Activated naive CD8-positive, alpha-beta T cell treated with anti-CD3 and anti-CD28 coated beads, Interleukin-2, amount 10 ng/mL, durations not matched to agents 7 days and 5 days (primary cell): ENCODE data around the gene LRCH3. TPM values are rescaled to one million over a fixed set of nuclear protein-coding genes. Genes with fewer than 3 reads are reported as not detected.
A peak's percentile ranks its signal among the peaks of the same experiment; 100 is the strongest.
"Not testable (repeated sequence)": the region's sequence is repeated elsewhere in the genome, so short reads cannot be mapped to it uniquely, and the experiment has no call there.

Experiments
- ATAC-seq: fragments of 150-1000 bp; cut with Tn5 transposase; one replicate; pipeline ENCODE4 v1.10.0; 2021; ENCODE audit warnings: low read depth, moderate library complexity
- POLR2A ChIA-PET: fragments of 350-600 bp; sonication (Branson Sonifier 250); formaldehyde crosslinking; loops from one replicate; lab custom pipeline; 2021; ENCODE audit warnings: antibody characterized with exemption; lab: Charles Lee
- DNase-seq: peaks from one replicate; pipeline ENCODE4 v3.0.0; 2021
- H3K27ac Mint-ChIP-seq: one replicate; pipeline ENCODE4 v1.8.0; 2022; ENCODE audit warnings: mild to moderate bottlenecking, mixed read lengths
- H3K27me3 Mint-ChIP-seq: one replicate; pipeline ENCODE4 v1.8.0; 2022; ENCODE audit warnings: mild to moderate bottlenecking, moderate library complexity, mixed read lengths
- H3K36me3 Mint-ChIP-seq: one replicate; pipeline ENCODE4 v1.8.0; 2021; ENCODE audit warnings: mild to moderate bottlenecking, mixed read lengths
- H3K4me1 Mint-ChIP-seq: one replicate; pipeline ENCODE4 v1.8.0; 2021; ENCODE audit warnings: mixed read lengths
- H3K4me3 Mint-ChIP-seq: one replicate; pipeline ENCODE4 v1.8.0; 2022; ENCODE audit warnings: mild to moderate bottlenecking, moderate library complexity, mixed read lengths
- H3K9me3 Mint-ChIP-seq: one replicate; pipeline ENCODE4 v1.8.0; 2021; ENCODE audit warnings: mixed read lengths
- total RNA-seq, 2 experiments: library from RNA; stranded (reverse); gene quantifications; one replicate each; pipeline ENCODE4 v1.2.3, GENCODE V29; 2021

Gene LRCH3
- total RNA-seq, 2 experiments from 2014 or later: 67.1 to 83.4 TPM

DNA sequence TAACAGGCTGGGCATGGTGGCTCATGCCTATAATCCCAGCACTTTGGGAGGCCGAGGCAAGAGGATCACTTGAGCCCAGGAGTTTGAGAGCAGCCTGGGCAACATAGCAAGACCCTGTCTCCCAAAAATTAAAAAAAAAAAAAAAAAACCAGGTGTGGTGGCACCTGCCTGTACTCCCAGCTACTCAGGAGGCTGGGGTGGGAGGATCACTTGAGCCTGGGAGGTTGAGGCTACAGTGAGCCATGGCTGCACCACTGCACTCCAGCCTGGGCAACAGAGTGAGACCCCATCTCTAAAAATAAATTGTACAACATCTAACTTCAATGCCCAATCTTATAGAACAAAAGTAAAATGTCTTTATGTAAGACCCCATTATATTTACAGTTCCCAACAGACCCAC, 95.0 kb downstream of the LRCH3 start:
- H3K4me1 Mint-ChIP-seq, DNase-seq, POLR2A ChIA-PET, H3K27ac Mint-ChIP-seq, ATAC-seq, H3K9me3 Mint-ChIP-seq, H3K4me3 Mint-ChIP-seq, H3K27me3 Mint-ChIP-seq: not testable (repeated sequence)
- peaks cover 20% of the 10 kb centered on the region for H3K36me3 Mint-ChIP-seq

DNA sequence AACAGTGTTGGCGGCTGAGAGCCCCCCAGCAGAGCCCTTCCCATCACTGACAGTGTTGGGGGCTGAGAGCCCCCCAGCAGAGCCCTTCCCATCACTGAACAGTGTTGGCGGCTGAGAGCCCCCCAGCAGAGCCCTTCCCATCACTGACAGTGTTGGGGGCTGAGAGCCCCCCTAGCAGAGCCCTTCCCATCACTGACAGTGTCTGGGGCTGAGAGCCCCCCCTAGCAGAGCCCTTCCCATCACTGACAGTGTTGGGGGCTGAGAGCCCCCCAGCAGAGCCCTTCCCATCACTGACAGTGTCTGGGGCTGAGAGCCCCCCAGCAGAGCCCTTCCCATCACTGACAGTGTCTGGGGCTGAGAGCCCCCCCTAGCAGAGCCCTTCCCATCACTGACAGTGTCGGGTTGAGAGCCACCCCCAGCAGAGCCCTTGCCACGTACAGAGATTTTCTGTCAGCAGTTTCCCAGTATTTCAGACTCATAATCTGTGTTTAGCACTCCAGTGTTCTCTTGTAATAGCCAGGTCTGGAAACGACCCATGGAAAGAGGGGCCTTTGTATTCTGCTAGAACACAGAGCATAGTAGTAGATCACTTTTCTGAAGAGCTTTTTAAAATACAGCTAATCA, 96.5 kb downstream of the LRCH3 start:
- H3K36me3 Mint-ChIP-seq: peaks cover 15% of the 10 kb centered on the region
- H3K4me3 Mint-ChIP-seq, DNase-seq, ATAC-seq, H3K4me1 Mint-ChIP-seq, H3K27me3 Mint-ChIP-seq, H3K9me3 Mint-ChIP-seq, POLR2A ChIA-PET, H3K27ac Mint-ChIP-seq: not testable (repeated sequence)

GRCh38 chr3:197888511-197888910, 97.5 kb downstream of the LRCH3 start:
- Mint-ChIP-seq H3K4me1 (no peaks in the 10 kb centered on the region), H3K4me3 (no peak overlapping the region), H3K27ac (no peak overlapping the region), H3K27me3 (no peaks in the 10 kb centered on the region), H3K9me3 (no peaks in the 10 kb centered on the region), H3K36me3 (peaks cover 11% of the 10 kb centered on the region)
- ATAC-seq (no peak), DNase-seq (no peak)
- POLR2A ChIA-PET: no interaction called here

DNA sequence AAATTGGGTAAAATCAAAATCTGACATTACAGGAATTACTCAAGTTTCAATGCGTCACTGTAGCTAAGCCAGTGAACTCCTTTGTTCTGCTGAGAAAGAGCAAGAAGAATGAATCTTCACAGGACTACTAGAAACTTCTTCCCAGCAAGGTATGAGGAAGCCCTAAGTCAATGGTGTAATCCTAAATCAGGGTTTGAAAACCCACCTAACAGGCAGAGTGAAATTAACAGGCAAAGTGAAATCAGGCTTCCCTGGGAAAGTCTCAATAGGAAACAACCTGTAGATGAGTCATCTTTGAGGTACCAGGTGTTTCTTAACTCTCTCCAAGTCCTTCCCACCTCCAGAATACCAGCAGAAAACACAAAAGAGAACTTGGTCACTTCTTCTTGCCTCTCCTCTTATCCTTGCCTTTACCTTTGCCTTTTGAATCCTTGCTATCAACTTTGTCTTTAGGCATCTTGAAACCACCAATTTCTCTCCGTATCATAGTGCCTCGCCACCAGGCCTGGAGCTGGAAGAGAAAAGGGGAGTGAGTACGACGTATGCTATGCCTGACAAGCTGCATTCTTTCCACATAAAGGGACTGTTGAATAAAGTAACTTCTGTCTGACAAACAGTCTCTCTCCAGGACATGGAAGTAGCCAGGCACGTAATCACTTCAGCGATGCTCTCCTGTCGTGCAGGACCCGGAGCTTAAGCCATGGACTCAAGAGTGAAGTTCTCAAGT, 98.3 kb downstream of the LRCH3 start:
- ATAC-seq (no peak), DNase-seq (no peak)
- Mint-ChIP-seq H3K36me3 (peaks cover 8% of the 10 kb centered on the region), H3K4me3 (no peak overlapping the region), H3K9me3 (no peaks in the 10 kb centered on the region), H3K4me1 (no peaks in the 10 kb centered on the region), H3K27me3 (no peaks in the 10 kb centered on the region), H3K27ac (no peak overlapping the region)
- POLR2A ChIA-PET: no interaction called here

DNA sequence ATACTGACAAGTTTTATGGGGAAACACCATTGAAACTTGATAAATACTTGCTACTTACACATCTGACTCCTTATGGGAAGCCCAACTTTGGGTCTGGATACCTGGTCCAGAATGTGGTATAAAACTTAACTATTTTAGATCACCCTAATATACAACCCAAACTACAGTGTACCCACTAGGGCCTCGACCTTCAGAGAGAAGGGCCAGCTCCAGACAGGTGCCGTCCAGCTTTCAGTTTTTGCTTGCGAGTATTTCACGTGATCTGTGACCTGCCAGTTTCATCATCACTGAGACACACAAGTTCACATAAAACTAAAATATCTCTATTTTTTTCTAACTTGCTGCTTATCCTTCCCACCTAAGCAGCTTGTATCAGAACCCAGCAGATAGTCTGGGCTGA, 99.6 kb downstream of the LRCH3 start:
- ATAC-seq (no peak), DNase-seq (no peak)
- peaks cover 3% of the 10 kb centered on the region for H3K36me3 Mint-ChIP-seq
- no peaks in the 10 kb centered on the region for H3K4me1 Mint-ChIP-seq
- POLR2A ChIA-PET: no interaction called here
- no peaks in the 10 kb centered on the region for H3K27me3 Mint-ChIP-seq
- H3K4me3 Mint-ChIP-seq: no peak overlapping the region
- H3K9me3 Mint-ChIP-seq: no peaks in the 10 kb centered on the region
- no peak overlapping the region for H3K27ac Mint-ChIP-seq

GRCh38 chr3:197892162-197892561, 101.1 kb downstream of the LRCH3 start:
- POLR2A ChIA-PET: no interaction called here
- no peaks in the 10 kb centered on the region for H3K27me3 Mint-ChIP-seq
- no peak overlapping the region for H3K27ac Mint-ChIP-seq
- ATAC-seq: no peak
- H3K4me1 Mint-ChIP-seq: no peaks in the 10 kb centered on the region
- H3K4me3 Mint-ChIP-seq: no peak overlapping the region
- no peak for DNase-seq
- peaks cover 3% of the 10 kb centered on the region for H3K36me3 Mint-ChIP-seq
- no peaks in the 10 kb centered on the region for H3K9me3 Mint-ChIP-seq

DNA sequence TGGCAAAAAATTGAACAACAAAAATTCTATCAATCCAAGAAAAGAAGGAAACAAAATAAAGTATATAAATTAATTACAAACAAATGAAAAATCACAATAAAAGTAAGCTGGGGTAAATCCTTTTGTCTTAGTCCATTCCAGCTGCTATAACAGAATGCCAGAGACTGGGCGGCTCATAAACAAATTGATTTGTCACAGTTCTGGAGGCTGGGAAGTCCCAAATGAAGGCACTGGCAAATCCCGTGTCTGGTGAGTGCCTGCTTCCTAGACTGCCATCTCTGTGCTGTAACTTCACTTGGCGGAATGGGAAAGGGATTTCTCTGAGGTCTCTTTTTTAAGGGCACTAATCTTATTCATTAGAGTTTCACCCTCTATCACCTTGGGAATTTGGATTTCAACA, 105.4 kb downstream of the LRCH3 start:
- Mint-ChIP-seq H3K36me3 (no peaks in the 10 kb centered on the region), H3K27me3 (no peaks in the 10 kb centered on the region), H3K27ac (no peak overlapping the region), H3K4me3 (no peak overlapping the region), H3K4me1 (no peaks in the 10 kb centered on the region), H3K9me3 (no peaks in the 10 kb centered on the region)
- DNase-seq (no peak), ATAC-seq (no peak)
- POLR2A ChIA-PET: no interaction called here

- Mint-ChIP-seq H3K4me3 (no peak overlapping the region), H3K27me3 (no peaks in the 10 kb centered on the region), H3K27ac (no peak overlapping the region), H3K36me3 (no peaks in the 10 kb centered on the region), H3K4me1 (no peaks in the 10 kb centered on the region), H3K9me3 (no peaks in the 10 kb centered on the region)
- DNase-seq: no peak
- POLR2A ChIA-PET: no interaction called here
- ATAC-seq: no peak
Measured at GRCh38 chr3:197899833-197900478, 108.9 kb downstream of the LRCH3 start.

GRCh38 chr3:197901626-197902025, 110.6 kb downstream of the LRCH3 start:
- H3K27ac Mint-ChIP-seq: no peak overlapping the region
- no peak overlapping the region for H3K4me3 Mint-ChIP-seq
- no peak for ATAC-seq
- H3K27me3 Mint-ChIP-seq: no peaks in the 10 kb centered on the region
- POLR2A ChIA-PET: no interaction called here
- no peaks in the 10 kb centered on the region for H3K36me3 Mint-ChIP-seq
- DNase-seq: no peak
- H3K4me1 Mint-ChIP-seq: peaks cover 6% of the 10 kb centered on the region
- H3K9me3 Mint-ChIP-seq: no peaks in the 10 kb centered on the region

- Mint-ChIP-seq H3K4me3 (no peak overlapping the region), H3K4me1 (peaks cover 6% of the 10 kb centered on the region), H3K36me3 (no peaks in the 10 kb centered on the region), H3K9me3 (no peaks in the 10 kb centered on the region), H3K27me3 (no peaks in the 10 kb centered on the region), H3K27ac (no peak overlapping the region)
- POLR2A ChIA-PET: interaction anchor here (1.0 to 1.4 kb wide), 2 partner anchors 17 to 29 kb away, joined by 3 read pairs; no protein-coding TSS in a partner anchor
- ATAC-seq: peak; percentile 88
- peak; percentile 78 for DNase-seq
Measured at GRCh38 chr3:197906023-197906849, 115.2 kb downstream of the LRCH3 start.

- peaks cover 6% of the 10 kb centered on the region for H3K4me1 Mint-ChIP-seq
- H3K27me3 Mint-ChIP-seq: no peaks in the 10 kb centered on the region
- no peak overlapping the region for H3K4me3 Mint-ChIP-seq
- POLR2A ChIA-PET: interaction anchor here (1.0 kb wide), 1 partner anchor 28 kb away, joined by 3 read pairs; no protein-coding TSS in a partner anchor
- H3K9me3 Mint-ChIP-seq: no peaks in the 10 kb centered on the region
- ATAC-seq (no peak), DNase-seq (no peak)
- H3K27ac Mint-ChIP-seq: no peak overlapping the region
- no peaks in the 10 kb centered on the region for H3K36me3 Mint-ChIP-seq
Measured at GRCh38 chr3:197906850-197907187, 115.8 kb downstream of the LRCH3 start.

- Mint-ChIP-seq H3K27me3 (no peaks in the 10 kb centered on the region), H3K4me3 (no peak overlapping the region), H3K36me3 (no peaks in the 10 kb centered on the region), H3K4me1 (peaks cover 6% of the 10 kb centered on the region), H3K9me3 (no peaks in the 10 kb centered on the region), H3K27ac (no peak overlapping the region)
- POLR2A ChIA-PET: interaction anchor here (1.0 kb wide), 1 partner anchor 28 kb away, joined by 3 read pairs; no protein-coding TSS in a partner anchor
- no peak for DNase-seq
- ATAC-seq: no peak
Measured at GRCh38 chr3:197907196-197907595, 116.1 kb downstream of the LRCH3 start.

- not testable (repeated sequence) for DNase-seq, H3K36me3 Mint-ChIP-seq
Measured at GRCh38 chr3:197908550-197908949, 117.5 kb downstream of the LRCH3 start.

More at GRCh38 chr3:197908550-197908949, 117.5 kb downstream of the LRCH3 start:
- H3K27ac Mint-ChIP-seq, H3K4me3 Mint-ChIP-seq, POLR2A ChIA-PET, ATAC-seq, H3K9me3 Mint-ChIP-seq, H3K27me3 Mint-ChIP-seq, H3K4me1 Mint-ChIP-seq: not testable (repeated sequence)
